ENCODE results near the gene CCSAP. TPM values are rescaled to one million over a fixed set of nuclear protein-coding genes. Genes with fewer than 3 reads are reported as not detected.

The CCSAP gene
- total and polyA plus RNA-seq, 2 of the 4 experiments (the other 2 are of a cell fraction), result 2.3 to 3.8 TPM

DNA sequence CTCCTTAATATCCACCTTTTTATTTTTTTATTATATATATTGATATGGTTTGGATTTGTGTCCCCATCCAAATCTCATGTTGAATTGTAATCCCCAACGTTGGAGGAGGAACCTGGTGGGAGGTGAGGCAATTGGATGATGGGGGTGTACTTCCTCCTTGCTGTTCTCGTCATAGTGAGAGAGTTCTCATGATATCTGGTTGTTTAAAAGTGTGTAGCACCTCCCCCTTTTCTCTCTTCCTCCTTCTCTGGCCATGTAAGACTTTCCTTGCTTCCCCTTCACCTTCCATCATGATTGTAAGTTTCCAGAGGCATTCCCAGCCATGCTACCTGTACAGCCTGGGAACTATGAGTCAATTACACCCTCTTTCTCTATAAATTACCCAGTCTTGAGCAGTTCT, 22.7 kb upstream of the CCSAP start:
- H2AK5ac ChIP-seq (ENCODE audit: low read depth, low read length), result no peak overlapping the region
- no peak overlapping the region for H3K56ac ChIP-seq (ENCODE audit: extremely low read depth, insufficient read depth, low read length)
- TF ChIP-seq MAZ (IDR thresholded peaks at IDR 0.05; ENCODE audit: borderline replicate concordance, low read depth, low read length), result no peak
- TF ChIP-seq RAD21 (IDR thresholded peaks at IDR 0.05; ENCODE audit: low read length), result no peak
- TF ChIP-seq CEBPB (IDR thresholded peaks at IDR 0.05; ENCODE audit: low read depth, low read length), result no peak
- TF ChIP-seq MXI1 (IDR thresholded peaks at IDR 0.05; ENCODE audit: borderline replicate concordance, low read depth, low read length), result no peak
- no peak for TF ChIP-seq POLR2A (IDR thresholded peaks at IDR 0.05; ENCODE audit: low read depth, low read length)
- no peak for TF ChIP-seq NFE2L2 (IDR thresholded peaks at IDR 0.05; ENCODE audit: low read depth, low read length)
- TF ChIP-seq RFX5 (IDR thresholded peaks at IDR 0.05; ENCODE audit: low read depth, low read length), result no peak
- no peak overlapping the region for H4K5ac ChIP-seq (ENCODE audit: low read depth, low read length)
- no TSS peak for BruUV-seq (replicated peaks)
- no peak overlapping the region for H3K4me3 ChIP-seq (ENCODE audit: insufficient read depth, low read depth, low read length)
- ChIA-PET POLR2A (ENCODE audit: unreplicated experiment) (no interaction called here), CTCF (no interaction called here)
- no peak overlapping the region for H3K4ac ChIP-seq (ENCODE audit: low read depth, low read length)
- H3K23ac ChIP-seq (ENCODE audit: low read depth, low read length), result no peak overlapping the region
- ATAC-seq (ENCODE audit: low read depth) (no peak), DNase-seq (no peak)
- no peak overlapping the region for H2BK15ac ChIP-seq (ENCODE audit: low read depth, low read length)
- H3K4me2 ChIP-seq (ENCODE audit: low read depth, low read length), result no peak overlapping the region
- H3K9me1 ChIP-seq (ENCODE audit: insufficient read depth, low read length), result no peaks in the 10 kb centered on the region
- H2BK5ac ChIP-seq (ENCODE audit: low read depth, low read length, poor library complexity, severe bottlenecking), result no peak overlapping the region
- no peaks in the 10 kb centered on the region for H3K4me1 ChIP-seq (ENCODE audit: control insufficient read depth, insufficient read depth, low read length)
- no peak overlapping the region for H4K8ac ChIP-seq (ENCODE audit: low read depth in 2 of 2, low read length in 2 of 2)
- H3K9me3 ChIP-seq (ENCODE audit: control insufficient read depth, insufficient read depth, low read length), result no peaks in the 10 kb centered on the region
- peaks cover 18% of the 10 kb centered on the region for H3K27me3 ChIP-seq (ENCODE audit: control insufficient read depth, insufficient read depth, low read length)
- no peak overlapping the region for H2AK9ac ChIP-seq (replicated peaks; ENCODE audit: low read depth, low read length, poor library complexity)
- H3K18ac ChIP-seq (ENCODE audit: low read depth, low read length), result no peak overlapping the region
- in situ Hi-C loops (cut with MboI; ENCODE audit: low sequenced_read_pairs) (no loop called here), intact Hi-C loops (cut with micrococcal nuclease) (no loop called here), dilution Hi-C loops (cut with HindIII; ENCODE audit: low sequenced_read_pairs, unreplicated experiment) (no loop called here)
- no peak overlapping the region for H3K14ac ChIP-seq (replicated peaks; ENCODE audit: low read depth, low read length)
- H2BK120ac ChIP-seq (ENCODE audit: low read depth, low read length), result no peak overlapping the region
- no peaks in the 10 kb centered on the region for H3K36me3 ChIP-seq (ENCODE audit: control insufficient read depth, insufficient read depth, low read length)
- H3K79me1 ChIP-seq (ENCODE audit: low read depth in 1 of 2, low read length in 2 of 2), result no peaks in the 10 kb centered on the region
- H4K20me1 ChIP-seq (ENCODE audit: insufficient read depth, low read length), result no peaks in the 10 kb centered on the region
- no peak overlapping the region for H2AFZ ChIP-seq (replicated peaks; ENCODE audit: low read length, poor library complexity)
- no peak overlapping the region for H3K9ac ChIP-seq (ENCODE audit: low read depth, low read length)
- H4K91ac ChIP-seq (ENCODE audit: insufficient read depth, low read depth, low read length), result no peak overlapping the region
- no peak overlapping the region for H3K27ac ChIP-seq (ENCODE audit: insufficient read depth, low read length)
- no CpG with 5 or more reads among the region's 2 CpGs for WGBS, 2 experiments (ENCODE audit: extremely low coverage in 2 of 2, insufficient read length in 1 of 2)
- H2BK20ac ChIP-seq (ENCODE audit: low read depth, low read length), result no peak overlapping the region

All from IMR-90 (cell line).